Activated naive CD4-positive, alpha-beta T cell treated with anti-CD3 and anti-CD28 coated beads, Interleukin-2, amount 50 U/mL, for 72 hours (primary cell): ENCODE measurements around the gene NOTUM. TPM values are rescaled to one million over a fixed set of nuclear protein-coding genes. Genes with fewer than 3 reads are reported as not detected.

ENCODE experiments used
- ATAC-seq, 2 donors: fragments of 150-1000 bp; cut with Tn5 transposase; 2 replicates each; pipeline ENCODE4 v1.10.0; 2021; ENCODE audit warnings: mild to moderate bottlenecking in 2 of 2, moderate library complexity in 2 of 2
- DNase-seq, 2 donors: peaks; one replicate each; pipeline ENCODE4 v3.0.0; 2021 to 2022; ENCODE audit warnings: low spot score in 2 of 2
- H3K27ac Mint-ChIP-seq, 2 donors: one replicate each; pipeline ENCODE4 v1.8.0; 2022; ENCODE audit warnings: mild to moderate bottlenecking in 2 of 2, mixed read lengths in 2 of 2
- H3K36me3 Mint-ChIP-seq, 2 donors: one replicate each; pipeline ENCODE4 v1.8.0; 2022; ENCODE audit warnings: mixed read lengths in 2 of 2
- H3K9me3 Mint-ChIP-seq, 2 donors: one replicate each; pipeline ENCODE4 v1.8.0; 2022; ENCODE audit warnings: mixed read lengths in 2 of 2
- total RNA-seq, 2 donors: library from RNA; stranded (reverse); gene quantifications; one replicate each; pipeline ENCODE4 v1.2.3, GENCODE V29; 2022

Gene NOTUM
- total RNA-seq, 2 donors from 2014 or later = 0.39 to 1.1 TPM

GRCh38 chr17:81914103-81914850 lies 46.7 kb downstream of the NOTUM start:
- H3K36me3 Mint-ChIP-seq = peaks cover 0 to 8% of the 10 kb centered on the region in 2 donors
- ATAC-seq (no peak), DNase-seq (no peak)
- no peaks in the 10 kb centered on the region for H3K9me3 Mint-ChIP-seq
- H3K27ac Mint-ChIP-seq = peak overlapping the region in 1 of 2 donors; percentile 39

DNA sequence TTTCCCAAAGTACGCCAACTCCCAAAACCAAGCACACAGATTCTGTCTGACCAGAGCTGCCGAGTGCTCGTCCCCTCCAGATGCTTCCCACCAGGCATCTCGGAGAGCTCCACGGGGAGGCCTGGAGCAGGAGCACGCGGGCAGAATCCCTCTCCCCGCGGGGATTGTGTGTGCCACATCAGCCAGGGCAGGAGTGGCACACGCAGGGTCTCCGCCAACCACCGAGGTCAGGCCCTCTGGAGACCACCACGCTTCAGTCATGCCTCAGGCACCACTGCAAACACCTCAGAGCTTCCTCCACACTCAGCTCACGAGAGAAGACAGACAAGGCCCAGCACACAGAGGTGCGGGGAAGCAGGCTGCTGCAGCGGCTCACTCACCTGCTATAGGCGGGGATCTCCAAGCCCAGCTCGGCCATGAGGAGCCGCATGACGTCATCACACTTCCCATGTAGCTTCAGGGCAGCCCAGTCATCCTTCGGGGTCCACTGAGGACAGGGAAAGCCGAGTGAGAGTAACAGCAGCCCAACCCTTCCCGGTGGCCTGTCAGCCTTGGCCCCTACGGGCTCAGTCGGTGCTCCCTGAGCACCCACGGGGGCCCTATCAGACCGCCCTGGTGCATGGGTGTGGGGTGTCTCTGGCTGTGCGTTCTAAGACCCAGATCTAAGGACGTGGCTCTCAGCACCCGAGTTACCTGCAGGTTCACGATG lies 47.4 kb downstream of the NOTUM start:
- no peaks in the 10 kb centered on the region for H3K9me3 Mint-ChIP-seq
- DNase-seq (no peak), ATAC-seq (no peak)
- no peak overlapping the region for H3K27ac Mint-ChIP-seq
- H3K36me3 Mint-ChIP-seq = peaks cover 0 to 8% of the 10 kb centered on the region in 2 donors

DNA sequence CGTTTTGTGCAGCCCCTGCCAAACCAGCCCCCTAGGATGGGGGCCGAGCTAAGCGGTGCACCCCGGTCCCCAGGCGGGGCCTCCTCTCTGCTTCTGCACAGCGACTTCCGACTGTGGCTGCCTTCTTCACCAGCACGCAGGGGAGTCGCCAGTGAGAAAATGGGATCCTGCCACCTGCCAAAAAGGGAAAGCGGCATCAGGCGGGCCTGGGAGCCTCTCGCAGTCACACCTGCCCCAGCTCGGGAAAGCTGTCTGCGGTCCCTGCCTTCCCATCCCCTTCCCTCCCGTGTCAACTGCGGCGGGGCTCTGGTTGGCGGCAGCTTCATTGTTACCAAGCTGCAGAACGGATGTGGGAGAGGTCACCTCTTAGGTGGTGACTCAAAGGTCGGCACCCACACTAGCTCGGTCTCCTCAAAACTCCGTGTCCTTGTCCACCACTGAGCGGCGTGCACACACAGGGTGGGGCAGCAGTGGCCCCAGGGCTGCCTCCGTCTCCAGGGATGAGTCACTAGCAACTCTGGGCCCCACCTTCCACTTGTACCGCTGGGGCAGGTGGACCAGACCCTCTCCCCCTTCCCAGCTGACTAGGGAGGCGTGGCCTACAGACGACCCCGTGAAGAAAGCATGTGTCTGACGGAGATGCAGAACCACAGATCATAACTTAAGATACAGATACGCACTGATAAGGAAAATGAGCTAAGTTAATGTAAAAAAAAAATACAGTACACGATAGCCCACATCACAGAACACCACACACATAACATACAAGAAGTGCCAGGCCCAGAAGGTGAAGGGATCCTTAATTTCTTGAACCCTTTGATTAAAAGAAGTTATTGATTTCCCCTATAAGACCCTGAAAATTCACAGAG lies 48.3 kb downstream of the NOTUM start:
- Mint-ChIP-seq H3K27ac (no peak overlapping the region), H3K36me3 (peaks cover 0 to 8% of the 10 kb centered on the region in 2 donors), H3K9me3 (no peaks in the 10 kb centered on the region)
- DNase-seq (no peak), ATAC-seq (no peak)

DNA sequence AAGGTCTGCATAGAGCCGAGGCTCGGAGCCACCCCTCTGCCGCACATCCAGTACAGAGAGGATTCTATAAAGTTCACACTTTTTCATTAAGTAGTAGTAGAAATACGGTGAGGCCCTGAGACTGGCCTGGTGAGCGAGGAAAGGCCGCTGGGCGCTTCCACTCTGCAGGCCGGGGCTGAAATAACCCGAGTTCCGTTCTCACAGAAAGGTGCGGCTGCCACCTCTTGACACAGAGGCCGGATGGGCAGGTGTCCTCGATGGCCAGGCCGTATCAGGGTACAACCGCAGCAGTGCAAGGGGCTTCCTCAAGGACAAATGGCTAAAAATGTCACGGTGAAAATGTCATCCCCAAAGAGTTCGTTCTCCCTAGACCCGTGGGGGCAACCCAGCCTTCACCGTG lies 49.0 kb downstream of the NOTUM start:
- ATAC-seq = no peak
- no peak for DNase-seq
- peaks cover 0 to 3% of the 10 kb centered on the region in 2 donors for H3K36me3 Mint-ChIP-seq
- no peak overlapping the region for H3K27ac Mint-ChIP-seq
- H3K9me3 Mint-ChIP-seq = no peaks in the 10 kb centered on the region

- DNase-seq = peak; percentile 93
- H3K9me3 Mint-ChIP-seq = no peaks in the 10 kb centered on the region
- ATAC-seq = peak; percentile 93 to 94
- no peak within 1 kb of the TSS for H3K27ac Mint-ChIP-seq
- H3K36me3 Mint-ChIP-seq = no peaks in the 10 kb centered on the region
Measured at GRCh38 chr17:81911277-81911961, 49.6 kb downstream of the NOTUM start, which contains the start of gene PCYT2. TSS of gene PCYT2 (minus strand) at chr17:81911399. CDS start at chr17:81911355, 44 bp downstream.

DNA sequence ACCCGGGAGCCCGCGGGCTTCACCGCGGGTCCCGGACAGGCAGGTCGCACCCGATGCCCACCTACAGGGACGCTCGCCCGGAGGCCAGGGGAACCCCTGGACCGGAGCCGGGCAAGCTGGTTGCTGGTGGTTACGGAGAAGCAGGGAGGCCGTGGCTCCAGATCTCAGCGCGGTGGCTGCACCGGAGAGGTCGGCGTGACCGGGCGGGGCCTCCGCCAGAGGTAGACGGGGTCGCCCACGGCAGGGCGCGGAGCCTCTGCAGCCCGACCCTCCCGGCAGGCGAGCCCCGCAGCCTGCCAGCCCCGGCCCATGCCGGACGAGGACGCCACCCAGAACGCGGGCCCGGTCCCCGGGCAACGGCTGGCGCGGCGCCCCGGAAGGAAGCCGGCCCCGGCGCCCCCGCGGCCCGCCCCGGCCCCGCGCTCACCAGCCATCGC lies 50.1 kb downstream of the NOTUM start:
- Mint-ChIP-seq H3K27ac (no peak overlapping the region), H3K36me3 (no peaks in the 10 kb centered on the region), H3K9me3 (no peaks in the 10 kb centered on the region)
- peak in 1 of 2 donors; percentile 28 for ATAC-seq
- DNase-seq = no peak

- no peak for ATAC-seq
- DNase-seq = no peak
- peak overlapping the region in 1 of 2 donors; percentile 50 for H3K27ac Mint-ChIP-seq
- H3K9me3 Mint-ChIP-seq = no peaks in the 10 kb centered on the region
- no peaks in the 10 kb centered on the region for H3K36me3 Mint-ChIP-seq
Measured at GRCh38 chr17:81909966-81910839, 50.8 kb downstream of the NOTUM start.

- H3K9me3 Mint-ChIP-seq = no peaks in the 10 kb centered on the region
- H3K36me3 Mint-ChIP-seq = no peaks in the 10 kb centered on the region
- no peak overlapping the region for H3K27ac Mint-ChIP-seq
- ATAC-seq = no peak
- no peak for DNase-seq
Measured at GRCh38 chr17:81909231-81909630, 51.8 kb downstream of the NOTUM start.

DNA sequence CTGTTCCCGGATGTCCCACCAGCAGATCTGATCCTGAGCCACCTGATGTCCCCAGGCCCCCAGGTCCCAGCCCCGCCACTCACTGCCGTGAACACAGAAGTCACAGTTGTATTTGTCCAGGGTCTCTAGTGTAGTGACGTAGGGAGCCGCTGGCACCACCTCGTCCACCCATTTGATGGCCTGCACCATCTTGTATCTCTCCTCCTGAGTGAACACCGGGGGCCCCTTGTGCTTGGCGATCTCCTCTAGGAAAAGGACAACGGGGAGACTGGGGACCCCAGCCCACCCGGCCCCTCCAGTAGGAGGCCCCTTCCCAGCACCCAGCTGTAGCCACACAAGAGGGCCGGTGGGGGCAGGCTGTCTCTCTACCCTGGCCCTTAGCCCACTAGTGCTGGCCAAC lies 52.2 kb downstream of the NOTUM start:
- Mint-ChIP-seq H3K27ac (no peak overlapping the region), H3K36me3 (no peaks in the 10 kb centered on the region), H3K9me3 (no peaks in the 10 kb centered on the region)
- ATAC-seq = no peak
- DNase-seq = no peak

DNA sequence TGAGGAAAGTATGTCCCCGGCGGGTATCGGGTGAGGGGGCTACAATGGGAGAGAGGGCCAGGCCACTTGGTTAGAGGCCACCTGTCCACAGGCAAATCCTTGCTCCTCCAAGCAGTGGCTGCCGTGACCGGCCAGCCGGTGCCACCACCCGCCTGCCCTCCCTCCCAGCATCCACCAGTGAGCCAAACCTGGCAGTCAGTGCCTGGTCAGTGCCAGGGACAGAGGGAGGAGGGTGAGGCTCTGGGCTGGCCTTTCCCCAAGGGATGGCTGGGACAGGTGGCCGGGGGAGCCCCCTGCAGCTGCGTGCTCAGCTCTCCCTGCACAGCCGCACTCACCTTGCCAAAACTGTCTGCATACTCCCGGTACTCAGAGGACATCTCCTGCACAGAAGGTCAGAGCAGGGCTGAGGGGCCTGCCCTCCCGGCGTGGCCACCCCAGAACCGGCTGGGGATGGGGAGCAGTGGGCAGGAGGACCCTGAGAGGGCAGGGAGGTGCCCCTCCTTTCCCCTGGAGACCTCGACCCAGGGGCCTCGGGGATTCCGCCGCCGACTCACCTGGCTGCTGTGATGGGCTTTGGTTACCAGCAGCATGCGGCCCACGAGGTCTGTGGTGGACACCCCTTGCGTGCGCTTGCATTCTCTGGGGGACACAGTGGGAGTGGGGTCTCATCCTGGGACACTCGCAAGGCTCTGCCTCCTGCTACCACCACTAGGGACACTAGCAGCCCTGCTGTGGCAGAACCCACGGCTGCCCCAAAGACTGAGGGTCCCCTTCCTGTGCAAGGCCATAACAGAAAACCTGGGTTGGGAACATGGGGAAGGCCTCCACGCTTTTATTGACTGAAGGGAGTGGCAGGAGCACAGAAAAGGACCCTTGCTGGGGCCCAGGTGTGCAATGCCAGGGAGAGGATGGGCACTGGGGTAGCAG lies 53.5 kb downstream of the NOTUM start:
- DNase-seq (no peak), ATAC-seq (no peak)
- Mint-ChIP-seq H3K9me3 (no peaks in the 10 kb centered on the region), H3K27ac (no peak overlapping the region), H3K36me3 (no peaks in the 10 kb centered on the region)

DNA sequence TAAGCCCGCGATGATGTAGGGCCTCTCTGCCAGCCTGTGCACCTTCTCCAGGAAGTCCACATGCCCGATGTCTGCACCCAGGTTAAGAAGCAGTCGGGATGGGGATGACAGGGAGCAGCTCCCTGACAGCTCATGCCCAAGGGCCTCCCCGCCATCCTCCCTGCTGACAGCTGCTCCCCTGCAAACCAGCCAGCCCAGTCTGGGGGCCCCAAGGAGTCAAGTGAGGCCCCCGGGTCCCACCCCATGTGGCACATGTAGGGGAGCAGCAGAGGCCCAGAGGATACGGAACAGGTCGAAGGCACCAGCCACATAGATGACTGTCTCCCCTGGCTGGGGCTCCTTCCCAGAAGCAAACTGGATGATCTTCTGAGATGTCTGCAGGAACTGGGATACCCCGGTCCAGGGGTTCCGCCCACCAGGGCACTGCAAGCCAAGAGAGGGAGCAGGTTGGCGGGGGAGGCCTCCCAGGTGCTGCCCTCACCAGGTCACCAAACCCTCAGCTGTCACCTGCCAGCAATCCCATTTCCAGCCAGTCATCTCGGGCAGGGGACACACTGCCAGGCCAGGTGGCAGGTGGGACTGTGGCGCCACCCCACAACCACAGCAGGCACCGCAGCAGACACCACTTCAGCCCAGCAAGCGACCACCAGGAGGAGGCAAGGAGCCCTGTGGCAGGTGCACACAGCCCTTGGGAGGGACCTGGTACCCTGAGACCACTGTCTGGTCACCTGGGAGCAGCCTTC lies 54.3 kb downstream of the NOTUM start:
- no peak for DNase-seq
- no peak overlapping the region for H3K27ac Mint-ChIP-seq
- no peaks in the 10 kb centered on the region for H3K9me3 Mint-ChIP-seq
- H3K36me3 Mint-ChIP-seq = no peaks in the 10 kb centered on the region
- ATAC-seq = no peak

- no peak overlapping the region for H3K27ac Mint-ChIP-seq
- no peak for DNase-seq
Measured at GRCh38 chr17:81905993-81906392, 55.0 kb downstream of the NOTUM start.

DNA sequence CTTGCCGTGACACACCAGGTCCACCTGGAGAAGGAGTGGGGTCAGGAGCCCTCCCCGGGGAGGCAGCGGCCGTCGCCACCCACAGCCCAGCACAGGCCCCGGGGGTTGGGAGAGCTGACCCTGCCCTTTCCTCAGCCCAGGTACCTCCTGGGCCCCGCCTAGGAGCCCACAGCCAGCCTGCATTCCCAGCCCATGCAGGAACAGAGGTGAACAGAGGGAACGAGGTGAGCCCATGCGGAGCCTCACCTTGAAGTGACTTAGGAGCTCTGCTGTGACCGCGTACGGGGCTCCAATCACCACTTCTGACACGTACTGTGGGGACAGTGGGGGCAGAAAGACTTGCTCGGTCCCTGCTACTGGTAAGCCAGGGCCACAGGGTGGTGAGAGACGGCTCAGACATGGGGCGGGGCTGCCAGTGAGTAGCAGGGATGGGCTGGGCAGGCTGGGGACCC lies 55.5 kb downstream of the NOTUM start:
- peaks cover 4 to 8% of the 10 kb centered on the region in 2 donors for H3K36me3 Mint-ChIP-seq
- no peak for DNase-seq
- no peak for ATAC-seq
- H3K9me3 Mint-ChIP-seq = no peaks in the 10 kb centered on the region
- no peak overlapping the region for H3K27ac Mint-ChIP-seq

More at GRCh38 chr17:81905993-81906392, 55.0 kb downstream of the NOTUM start:
- H3K36me3 Mint-ChIP-seq = peaks cover 0 to 3% of the 10 kb centered on the region in 2 donors
- no peak for ATAC-seq
- H3K9me3 Mint-ChIP-seq = no peaks in the 10 kb centered on the region
